KBM-7 (cell line): ENCODE measurements around the gene ASIC3.
A peak's percentile ranks its signal among the peaks of the same experiment; 100 is the strongest.
"Not testable (repeated sequence)": the region's sequence is repeated elsewhere in the genome, so short reads cannot be mapped to it uniquely, and the experiment has no call there.

ENCODE experiments used
- DNase-seq: peaks from one replicate; pipeline ENCODE4 v3.0.0-alpha.2; 2015
- in situ Hi-C: fragments of 300-500 bp; cut with MboI; formaldehyde crosslinking; loops from 2 replicates; pipeline ENCODE4 v1.14.3; 2020; ENCODE audit warnings: low sequenced_read_pairs, low pct_unique_long_range_greater_than_20kb, mixed read lengths

ASIC3 gene

GRCh38 chr7:151028131-151028947 is 20.0 kb upstream of the ASIC3 start, which contains the start of gene ABCB8:
Gene ABCB8 (plus strand): TSS chr7:151028450. CDS start chr7:151028516, 66 bp downstream.
- peak; percentile 100 for DNase-seq
- in situ Hi-C loops = no loop called here

- DNase-seq = no peak
- in situ Hi-C loops = no loop called here
Observed at GRCh38 chr7:151028948-151029501, 19.3 kb upstream of the ASIC3 start.

- in situ Hi-C loops = no loop called here
- DNase-seq = no peak
Observed at GRCh38 chr7:151031011-151031410, 17.3 kb upstream of the ASIC3 start.

GRCh38 chr7:151032936-151033863 is 15.1 kb upstream of the ASIC3 start:
- in situ Hi-C loops = no loop called here
- no peak for DNase-seq

GRCh38 chr7:151033864-151034249 is 14.5 kb upstream of the ASIC3 start:
- in situ Hi-C loops = no loop called here
- no peak for DNase-seq

- in situ Hi-C loops = no loop called here
- no peak for DNase-seq
Observed at GRCh38 chr7:151034312-151035025, 13.9 kb upstream of the ASIC3 start.

- no peak for DNase-seq
- in situ Hi-C loops = no loop called here
Observed at GRCh38 chr7:151035026-151035717, 13.2 kb upstream of the ASIC3 start.

GRCh38 chr7:151035902-151036301 is 12.4 kb upstream of the ASIC3 start:
- DNase-seq = no peak
- in situ Hi-C loops = no loop called here

GRCh38 chr7:151038951-151039849 is 9.1 kb upstream of the ASIC3 start:
- in situ Hi-C loops = no loop called here
- peak; percentile 75 for DNase-seq

- DNase-seq = no peak
- in situ Hi-C loops = no loop called here
Observed at GRCh38 chr7:151039850-151040548, 8.3 kb upstream of the ASIC3 start.

- in situ Hi-C loops = no loop called here
- no peak for DNase-seq
Observed at GRCh38 chr7:151040616-151041375, 7.5 kb upstream of the ASIC3 start.

GRCh38 chr7:151043449-151043848 is 4.9 kb upstream of the ASIC3 start:
- DNase-seq, in situ Hi-C loops: not testable (repeated sequence)

GRCh38 chr7:151043959-151044358 is 4.4 kb upstream of the ASIC3 start:
- in situ Hi-C loops = no loop called here
- no peak for DNase-seq

GRCh38 chr7:151045262-151045661 is 3.1 kb upstream of the ASIC3 start:
- in situ Hi-C loops = no loop called here
- no peak for DNase-seq

- DNase-seq = no peak
- in situ Hi-C loops = no loop called here
Observed at GRCh38 chr7:151045967-151046366, 2.4 kb upstream of the ASIC3 start.
